GM23338 (cell line): ENCODE data around the gene PDZK1IP1. TPM values are rescaled to one million over a fixed set of nuclear protein-coding genes. Genes with fewer than 3 reads are reported as not detected.

Experiments
- ATAC-seq: fragments of 200-7000 bp; cut with Tn5 transposase; 3 replicates; pipeline ENCODE4 v1.9.1; 2020
- DNase-seq: peaks from one replicate; pipeline ENCODE4 v3.0.0-alpha.2; 2015; ENCODE audit warnings: low spot score
- H2AFZ ChIP-seq: fragments of 200-600 bp; sonication (generic); 2 replicates; pipeline ENCODE4 v1.8.0; 2016; ENCODE audit warnings: antibody characterized with exemption, mild to moderate bottlenecking, moderate library complexity
- H3F3A ChIP-seq: fragments of 200-600 bp; sonication (generic); replicated peaks from 2 replicates; pipeline ENCODE4 v1.8.0; 2017; ENCODE audit warnings: antibody characterized with exemption, mixed run types, low read depth
- H3K27ac ChIP-seq: fragments of 200-600 bp; sonication (generic); 2 replicates; pipeline ENCODE4 v1.6.1; 2016; ENCODE audit warnings: low read depth
- H3K27me3 ChIP-seq: fragments of 200-600 bp; sonication (generic); 2 replicates; pipeline ENCODE4 v1.8.0; 2016; ENCODE audit warnings: mild to moderate bottlenecking, mixed run types, moderate library complexity; ENCODE audit not compliant: insufficient read depth
- H3K36me3 ChIP-seq: fragments of 200-600 bp; sonication (generic); 2 replicates; pipeline ENCODE4 v1.8.0; 2016; ENCODE audit warnings: mild to moderate bottlenecking; ENCODE audit not compliant: insufficient read depth
- H3K4me1 ChIP-seq: fragments of 200-600 bp; sonication (generic); 2 replicates; pipeline ENCODE4 v1.8.0; 2016; ENCODE audit warnings: mild to moderate bottlenecking, moderate library complexity; ENCODE audit not compliant: insufficient read depth
- H3K4me2 ChIP-seq: fragments of 200-600 bp; sonication (generic); 2 replicates; pipeline ENCODE4 v1.7.1; 2017; ENCODE audit warnings: mixed run types
- H3K4me3 ChIP-seq: fragments of 200-600 bp; sonication (generic); 2 replicates; pipeline ENCODE4 v1.6.1; 2016; ENCODE audit warnings: mixed run types
- H3K79me2 ChIP-seq: fragments of 200-600 bp; sonication (generic); replicated peaks from 2 replicates; pipeline ENCODE4 v1.8.0; 2017; ENCODE audit warnings: mild to moderate bottlenecking; ENCODE audit not compliant: insufficient read depth
- H3K9me2 ChIP-seq: fragments of 200-600 bp; sonication (generic); 2 replicates; pipeline ENCODE4 v1.8.0; 2017; ENCODE audit not compliant: insufficient read depth
- H4K20me1 ChIP-seq: fragments of 200-600 bp; sonication (generic); replicated peaks from 2 replicates; pipeline ENCODE4 v1.8.0; 2017; ENCODE audit warnings: mild to moderate bottlenecking; ENCODE audit not compliant: insufficient read depth
- H3K27ac Mint-ChIP-seq: 2 replicates; pipeline ENCODE4 v1.8.0; 2020; ENCODE audit warnings: inconsistent platforms, mild to moderate bottlenecking, moderate library complexity, mixed read lengths
- H3K27me3 Mint-ChIP-seq: 3 replicates; pipeline ENCODE4 v1.8.0; 2022; ENCODE audit warnings: low read depth, mild to moderate bottlenecking, moderate library complexity, mixed read lengths, inconsistent platforms; ENCODE audit not compliant: insufficient read depth, poor library complexity
- H3K36me3 Mint-ChIP-seq: 3 replicates; pipeline ENCODE4 v1.8.0; 2021; ENCODE audit warnings: low read depth, mild to moderate bottlenecking, inconsistent platforms, moderate library complexity, mixed read lengths
- H3K4me1 Mint-ChIP-seq: 3 replicates; pipeline ENCODE4 v1.8.0; 2020; ENCODE audit warnings: mild to moderate bottlenecking, inconsistent platforms, mixed read lengths
- H3K4me3 Mint-ChIP-seq: 3 replicates; pipeline ENCODE4 v1.8.0; 2021; ENCODE audit warnings: moderate library complexity, mild to moderate bottlenecking, inconsistent platforms, mixed read lengths
- H3K9me3 Mint-ChIP-seq: 3 replicates; pipeline ENCODE4 v1.8.0; 2020; ENCODE audit warnings: moderate library complexity, mild to moderate bottlenecking, inconsistent platforms, mixed read lengths
- CREB1 ChIP-seq: fragments of 250-450 bp; sonication (Bioruptor Pico); IDR thresholded peaks from 2 replicates; pipeline ENCODE4 v1.5.0; 2020; ENCODE audit warnings: low read depth, mild to moderate bottlenecking, moderate library complexity
- EZH2 ChIP-seq: fragments of 200-600 bp; sonication (generic); IDR thresholded peaks from one replicate; pipeline ENCODE4 v1.8.0; 2017; ENCODE audit warnings: antibody characterized with exemption, mild to moderate bottlenecking, low read depth; ENCODE audit not compliant: unreplicated experiment
- EZH2phosphoT487 ChIP-seq: fragments of 200-600 bp; sonication (generic); IDR thresholded peaks from one replicate; pipeline ENCODE4 v1.8.1; 2018; ENCODE audit warnings: antibody characterized with exemption; ENCODE audit not compliant: unreplicated experiment
- JUNB ChIP-seq: IDR thresholded peaks from one replicate; pipeline ENCODE4 v1.6.1; 2016; ENCODE audit warnings: antibody characterized with exemption; ENCODE audit not compliant: unreplicated experiment
- NANOG ChIP-seq: IDR thresholded peaks from 2 replicates; pipeline ENCODE4 v1.6.1; 2016; ENCODE audit warnings: antibody characterized with exemption, borderline replicate concordance
- POLR2AphosphoS5 ChIP-seq: IDR thresholded peaks from 2 replicates; pipeline ENCODE4 v1.6.1; 2016; ENCODE audit warnings: antibody characterized with exemption, low read depth
- STAT1 ChIP-seq: IDR thresholded peaks from one replicate; pipeline ENCODE4 v1.6.1; 2016; ENCODE audit warnings: antibody characterized with exemption; ENCODE audit not compliant: unreplicated experiment
- ZNF114 ChIP-seq: fragments of 250-450 bp; sonication (Bioruptor Pico); IDR thresholded peaks from 2 replicates; pipeline ENCODE4 v1.5.0; 2020; ENCODE audit warnings: mild to moderate bottlenecking, moderate library complexity
- polyA plus RNA-seq: library from polyadenylated mRNA; unstranded; fragments of >200 nt; fragmentation: Nextera tagmentation; extraction: Ambion mirVana; gene quantifications from 2 replicates; pipeline ENCODE4 v1.2.1, GENCODE V29; 2016
- total RNA-seq: library from RNA; depleted of rRNA; stranded (reverse); fragments of >200 nt; shearing (Covaris generic); gene quantifications from 2 replicates; pipeline ENCODE4 v1.2.3, GENCODE V29; 2014
- TF ChIP-seq, protein P1 (sequence below): IDR thresholded peaks from one replicate; pipeline ENCODE4 v1.6.1; 2018; ENCODE audit warnings: antibody characterized with exemption; ENCODE audit not compliant: unreplicated experiment
- TF ChIP-seq, protein P2 (sequence below): IDR thresholded peaks from 2 replicates; pipeline ENCODE4 v1.6.1; 2016; ENCODE audit warnings: antibody characterized with exemption
- TF ChIP-seq, protein P3 (sequence below), 2 experiments: fragments of 200-600 bp in 1 of 2; sonication (generic) in 1 of 2; conservative IDR thresholded peaks; 2 replicates each; pipeline versions ENCODE4 v1.5.1 to v1.6.1; 2016 to 2017; ENCODE audit warnings: antibody characterized with exemption in 2 of 2, low read depth in 2 of 2, mild to moderate bottlenecking in 2 of 2, moderate library complexity in 1 of 2
- TF ChIP-seq, protein P4 (sequence below): fragments of 250-450 bp; sonication (Bioruptor Pico); IDR thresholded peaks from 2 replicates; pipeline ENCODE4 v1.5.0; 2020; ENCODE audit warnings: mild to moderate bottlenecking, moderate library complexity

Gene PDZK1IP1
- total and polyA plus RNA-seq, 2 experiments from 2014 or later = not detected

DNA sequence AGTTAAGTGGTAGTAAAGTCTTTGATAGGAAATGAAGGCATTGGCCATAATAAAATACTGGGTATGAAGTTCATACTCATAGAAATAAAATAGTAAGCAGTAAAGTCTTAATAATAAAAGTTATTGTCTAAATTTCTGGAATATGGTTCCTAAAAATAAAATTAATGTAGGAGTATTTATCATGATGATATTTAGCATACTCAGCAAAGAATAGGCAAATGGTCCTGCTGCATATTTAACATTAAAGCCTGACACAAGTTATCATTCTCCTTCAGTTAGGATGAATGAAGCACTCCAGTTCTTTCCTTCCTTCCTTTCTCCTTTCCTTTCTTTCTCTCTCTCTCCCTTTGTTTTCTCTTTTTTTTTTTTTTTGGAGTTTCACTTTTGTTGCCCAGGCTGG lies 25.3 kb downstream of the PDZK1IP1 start:
- Histone ChIP-seq H3F3A (no peaks in the 10 kb centered on the region), H3K36me3 (peaks cover 5% of the 10 kb centered on the region), H3K4me1 (no peaks in the 10 kb centered on the region), H3K4me3 (no peak overlapping the region), H3K27me3 (no peaks in the 10 kb centered on the region), H2AFZ (no peak overlapping the region), H3K4me2 (no peak overlapping the region), H4K20me1 (no peaks in the 10 kb centered on the region), H3K79me2 (no peaks in the 10 kb centered on the region), H3K27ac (no peak overlapping the region), H3K9me2 (no peaks in the 10 kb centered on the region)
- peaks cover 6% of the 10 kb centered on the region for H3K27me3 Mint-ChIP-seq
- no peak overlapping the region for H3K4me3 Mint-ChIP-seq
- peaks cover 21% of the 10 kb centered on the region; the same call in 2 of the 3 replicates for H3K36me3 Mint-ChIP-seq
- no peak overlapping the region for H3K27ac Mint-ChIP-seq
- H3K4me1 Mint-ChIP-seq = no peaks in the 10 kb centered on the region
- TF ChIP-seq, protein P1, sequence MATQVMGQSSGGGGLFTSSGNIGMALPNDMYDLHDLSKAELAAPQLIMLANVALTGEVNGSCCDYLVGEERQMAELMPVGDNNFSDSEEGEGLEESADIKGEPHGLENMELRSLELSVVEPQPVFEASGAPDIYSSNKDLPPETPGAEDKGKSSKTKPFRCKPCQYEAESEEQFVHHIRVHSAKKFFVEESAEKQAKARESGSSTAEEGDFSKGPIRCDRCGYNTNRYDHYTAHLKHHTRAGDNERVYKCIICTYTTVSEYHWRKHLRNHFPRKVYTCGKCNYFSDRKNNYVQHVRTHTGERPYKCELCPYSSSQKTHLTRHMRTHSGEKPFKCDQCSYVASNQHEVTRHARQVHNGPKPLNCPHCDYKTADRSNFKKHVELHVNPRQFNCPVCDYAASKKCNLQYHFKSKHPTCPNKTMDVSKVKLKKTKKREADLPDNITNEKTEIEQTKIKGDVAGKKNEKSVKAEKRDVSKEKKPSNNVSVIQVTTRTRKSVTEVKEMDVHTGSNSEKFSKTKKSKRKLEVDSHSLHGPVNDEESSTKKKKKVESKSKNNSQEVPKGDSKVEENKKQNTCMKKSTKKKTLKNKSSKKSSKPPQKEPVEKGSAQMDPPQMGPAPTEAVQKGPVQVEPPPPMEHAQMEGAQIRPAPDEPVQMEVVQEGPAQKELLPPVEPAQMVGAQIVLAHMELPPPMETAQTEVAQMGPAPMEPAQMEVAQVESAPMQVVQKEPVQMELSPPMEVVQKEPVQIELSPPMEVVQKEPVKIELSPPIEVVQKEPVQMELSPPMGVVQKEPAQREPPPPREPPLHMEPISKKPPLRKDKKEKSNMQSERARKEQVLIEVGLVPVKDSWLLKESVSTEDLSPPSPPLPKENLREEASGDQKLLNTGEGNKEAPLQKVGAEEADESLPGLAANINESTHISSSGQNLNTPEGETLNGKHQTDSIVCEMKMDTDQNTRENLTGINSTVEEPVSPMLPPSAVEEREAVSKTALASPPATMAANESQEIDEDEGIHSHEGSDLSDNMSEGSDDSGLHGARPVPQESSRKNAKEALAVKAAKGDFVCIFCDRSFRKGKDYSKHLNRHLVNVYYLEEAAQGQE = no peak
- no peak for TF ChIP-seq EZH2
- TF ChIP-seq EZH2phosphoT487 = no peak
- TF ChIP-seq NANOG = no peak
- TF ChIP-seq JUNB = no peak
- TF ChIP-seq, protein P2, sequence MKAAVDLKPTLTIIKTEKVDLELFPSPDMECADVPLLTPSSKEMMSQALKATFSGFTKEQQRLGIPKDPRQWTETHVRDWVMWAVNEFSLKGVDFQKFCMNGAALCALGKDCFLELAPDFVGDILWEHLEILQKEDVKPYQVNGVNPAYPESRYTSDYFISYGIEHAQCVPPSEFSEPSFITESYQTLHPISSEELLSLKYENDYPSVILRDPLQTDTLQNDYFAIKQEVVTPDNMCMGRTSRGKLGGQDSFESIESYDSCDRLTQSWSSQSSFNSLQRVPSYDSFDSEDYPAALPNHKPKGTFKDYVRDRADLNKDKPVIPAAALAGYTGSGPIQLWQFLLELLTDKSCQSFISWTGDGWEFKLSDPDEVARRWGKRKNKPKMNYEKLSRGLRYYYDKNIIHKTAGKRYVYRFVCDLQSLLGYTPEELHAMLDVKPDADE = no peak
- TF ChIP-seq POLR2AphosphoS5 = no peak
- TF ChIP-seq, protein P3, sequence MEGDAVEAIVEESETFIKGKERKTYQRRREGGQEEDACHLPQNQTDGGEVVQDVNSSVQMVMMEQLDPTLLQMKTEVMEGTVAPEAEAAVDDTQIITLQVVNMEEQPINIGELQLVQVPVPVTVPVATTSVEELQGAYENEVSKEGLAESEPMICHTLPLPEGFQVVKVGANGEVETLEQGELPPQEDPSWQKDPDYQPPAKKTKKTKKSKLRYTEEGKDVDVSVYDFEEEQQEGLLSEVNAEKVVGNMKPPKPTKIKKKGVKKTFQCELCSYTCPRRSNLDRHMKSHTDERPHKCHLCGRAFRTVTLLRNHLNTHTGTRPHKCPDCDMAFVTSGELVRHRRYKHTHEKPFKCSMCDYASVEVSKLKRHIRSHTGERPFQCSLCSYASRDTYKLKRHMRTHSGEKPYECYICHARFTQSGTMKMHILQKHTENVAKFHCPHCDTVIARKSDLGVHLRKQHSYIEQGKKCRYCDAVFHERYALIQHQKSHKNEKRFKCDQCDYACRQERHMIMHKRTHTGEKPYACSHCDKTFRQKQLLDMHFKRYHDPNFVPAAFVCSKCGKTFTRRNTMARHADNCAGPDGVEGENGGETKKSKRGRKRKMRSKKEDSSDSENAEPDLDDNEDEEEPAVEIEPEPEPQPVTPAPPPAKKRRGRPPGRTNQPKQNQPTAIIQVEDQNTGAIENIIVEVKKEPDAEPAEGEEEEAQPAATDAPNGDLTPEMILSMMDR (conservative IDR thresholded peaks at IDR 0.05; ENCODE audit: low read depth in 2 of 2) = no peak
- no peak for TF ChIP-seq ZNF114 (CRISPR knock-in tag)
- TF ChIP-seq, protein P4, sequence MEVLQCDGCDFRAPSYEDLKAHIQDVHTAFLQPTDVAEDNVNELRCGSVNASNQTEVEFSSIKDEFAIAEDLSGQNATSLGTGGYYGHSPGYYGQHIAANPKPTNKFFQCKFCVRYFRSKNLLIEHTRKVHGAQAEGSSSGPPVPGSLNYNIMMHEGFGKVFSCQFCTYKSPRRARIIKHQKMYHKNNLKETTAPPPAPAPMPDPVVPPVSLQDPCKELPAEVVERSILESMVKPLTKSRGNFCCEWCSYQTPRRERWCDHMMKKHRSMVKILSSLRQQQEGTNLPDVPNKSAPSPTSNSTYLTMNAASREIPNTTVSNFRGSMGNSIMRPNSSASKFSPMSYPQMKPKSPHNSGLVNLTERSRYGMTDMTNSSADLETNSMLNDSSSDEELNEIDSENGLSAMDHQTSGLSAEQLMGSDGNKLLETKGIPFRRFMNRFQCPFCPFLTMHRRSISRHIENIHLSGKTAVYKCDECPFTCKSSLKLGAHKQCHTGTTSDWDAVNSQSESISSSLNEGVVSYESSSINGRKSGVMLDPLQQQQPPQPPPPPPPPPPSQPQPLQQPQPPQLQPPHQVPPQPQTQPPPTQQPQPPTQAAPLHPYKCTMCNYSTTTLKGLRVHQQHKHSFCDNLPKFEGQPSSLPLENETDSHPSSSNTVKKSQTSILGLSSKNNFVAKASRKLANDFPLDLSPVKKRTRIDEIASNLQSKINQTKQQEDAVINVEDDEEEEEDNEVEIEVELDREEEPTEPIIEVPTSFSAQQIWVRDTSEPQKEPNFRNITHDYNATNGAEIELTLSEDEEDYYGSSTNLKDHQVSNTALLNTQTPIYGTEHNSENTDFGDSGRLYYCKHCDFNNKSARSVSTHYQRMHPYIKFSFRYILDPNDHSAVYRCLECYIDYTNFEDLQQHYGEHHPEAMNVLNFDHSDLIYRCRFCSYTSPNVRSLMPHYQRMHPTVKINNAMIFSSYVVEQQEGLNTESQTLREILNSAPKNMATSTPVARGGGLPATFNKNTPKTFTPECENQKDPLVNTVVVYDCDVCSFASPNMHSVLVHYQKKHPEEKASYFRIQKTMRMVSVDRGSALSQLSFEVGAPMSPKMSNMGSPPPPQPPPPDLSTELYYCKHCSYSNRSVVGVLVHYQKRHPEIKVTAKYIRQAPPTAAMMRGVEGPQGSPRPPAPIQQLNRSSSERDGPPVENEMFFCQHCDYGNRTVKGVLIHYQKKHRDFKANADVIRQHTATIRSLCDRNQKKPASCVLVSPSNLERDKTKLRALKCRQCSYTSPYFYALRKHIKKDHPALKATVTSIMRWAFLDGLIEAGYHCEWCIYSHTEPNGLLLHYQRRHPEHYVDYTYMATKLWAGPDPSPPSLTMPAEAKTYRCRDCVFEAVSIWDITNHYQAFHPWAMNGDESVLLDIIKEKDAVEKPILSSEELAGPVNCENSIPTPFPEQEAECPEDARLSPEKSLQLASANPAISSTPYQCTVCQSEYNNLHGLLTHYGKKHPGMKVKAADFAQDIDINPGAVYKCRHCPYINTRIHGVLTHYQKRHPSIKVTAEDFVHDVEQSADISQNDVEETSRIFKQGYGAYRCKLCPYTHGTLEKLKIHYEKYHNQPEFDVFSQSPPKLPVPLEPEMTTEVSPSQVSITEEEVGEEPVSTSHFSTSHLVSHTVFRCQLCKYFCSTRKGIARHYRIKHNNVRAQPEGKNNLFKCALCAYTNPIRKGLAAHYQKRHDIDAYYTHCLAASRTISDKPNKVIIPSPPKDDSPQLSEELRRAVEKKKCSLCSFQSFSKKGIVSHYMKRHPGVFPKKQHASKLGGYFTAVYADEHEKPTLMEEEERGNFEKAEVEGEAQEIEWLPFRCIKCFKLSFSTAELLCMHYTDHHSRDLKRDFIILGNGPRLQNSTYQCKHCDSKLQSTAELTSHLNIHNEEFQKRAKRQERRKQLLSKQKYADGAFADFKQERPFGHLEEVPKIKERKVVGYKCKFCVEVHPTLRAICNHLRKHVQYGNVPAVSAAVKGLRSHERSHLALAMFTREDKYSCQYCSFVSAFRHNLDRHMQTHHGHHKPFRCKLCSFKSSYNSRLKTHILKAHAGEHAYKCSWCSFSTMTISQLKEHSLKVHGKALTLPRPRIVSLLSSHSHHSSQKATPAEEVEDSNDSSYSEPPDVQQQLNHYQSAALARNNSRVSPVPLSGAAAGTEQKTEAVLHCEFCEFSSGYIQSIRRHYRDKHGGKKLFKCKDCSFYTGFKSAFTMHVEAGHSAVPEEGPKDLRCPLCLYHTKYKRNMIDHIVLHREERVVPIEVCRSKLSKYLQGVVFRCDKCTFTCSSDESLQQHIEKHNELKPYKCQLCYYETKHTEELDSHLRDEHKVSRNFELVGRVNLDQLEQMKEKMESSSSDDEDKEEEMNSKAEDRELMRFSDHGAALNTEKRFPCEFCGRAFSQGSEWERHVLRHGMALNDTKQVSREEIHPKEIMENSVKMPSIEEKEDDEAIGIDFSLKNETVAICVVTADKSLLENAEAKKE (CRISPR knock-in tag) = no peak
- TF ChIP-seq CREB1 (CRISPR knock-in tag) = no peak
- TF ChIP-seq STAT1 = no peak
- no peak for DNase-seq
- no peak for ATAC-seq
- peaks cover 39% of the 10 kb centered on the region for H3K9me3 Mint-ChIP-seq
